AG09309 (cell line): Measurements from ENCODE around the gene CREG2.

Experiments used
- DNase-seq: peaks from one replicate; pipeline ENCODE4 v3.0.0-alpha.2; 2010; ENCODE audit warnings: low read depth
- H3K4me3 ChIP-seq: 2 replicates; pipeline ENCODE4 v1.5.1; 2011; ENCODE audit warnings: mild to moderate bottlenecking, low read depth, low read length, moderate library complexity; ENCODE audit not compliant: control insufficient read depth
- TF ChIP-seq, protein P1 (sequence below): IDR thresholded peaks from 2 replicates; pipeline ENCODE4 v1.5.1; 2011; ENCODE audit warnings: mild to moderate bottlenecking, low read depth, low read length, inconsistent platforms; ENCODE audit not compliant: insufficient read depth, control insufficient read depth; ENCODE audit errors: missing control alignments

Gene CREG2

GRCh38 chr2:101429453-101429852 is 42.1 kb upstream of the CREG2 start:
- TF ChIP-seq, protein P1, sequence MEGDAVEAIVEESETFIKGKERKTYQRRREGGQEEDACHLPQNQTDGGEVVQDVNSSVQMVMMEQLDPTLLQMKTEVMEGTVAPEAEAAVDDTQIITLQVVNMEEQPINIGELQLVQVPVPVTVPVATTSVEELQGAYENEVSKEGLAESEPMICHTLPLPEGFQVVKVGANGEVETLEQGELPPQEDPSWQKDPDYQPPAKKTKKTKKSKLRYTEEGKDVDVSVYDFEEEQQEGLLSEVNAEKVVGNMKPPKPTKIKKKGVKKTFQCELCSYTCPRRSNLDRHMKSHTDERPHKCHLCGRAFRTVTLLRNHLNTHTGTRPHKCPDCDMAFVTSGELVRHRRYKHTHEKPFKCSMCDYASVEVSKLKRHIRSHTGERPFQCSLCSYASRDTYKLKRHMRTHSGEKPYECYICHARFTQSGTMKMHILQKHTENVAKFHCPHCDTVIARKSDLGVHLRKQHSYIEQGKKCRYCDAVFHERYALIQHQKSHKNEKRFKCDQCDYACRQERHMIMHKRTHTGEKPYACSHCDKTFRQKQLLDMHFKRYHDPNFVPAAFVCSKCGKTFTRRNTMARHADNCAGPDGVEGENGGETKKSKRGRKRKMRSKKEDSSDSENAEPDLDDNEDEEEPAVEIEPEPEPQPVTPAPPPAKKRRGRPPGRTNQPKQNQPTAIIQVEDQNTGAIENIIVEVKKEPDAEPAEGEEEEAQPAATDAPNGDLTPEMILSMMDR: no peak
- no peak overlapping the region for H3K4me3 ChIP-seq
- DNase-seq: no peak

DNA sequence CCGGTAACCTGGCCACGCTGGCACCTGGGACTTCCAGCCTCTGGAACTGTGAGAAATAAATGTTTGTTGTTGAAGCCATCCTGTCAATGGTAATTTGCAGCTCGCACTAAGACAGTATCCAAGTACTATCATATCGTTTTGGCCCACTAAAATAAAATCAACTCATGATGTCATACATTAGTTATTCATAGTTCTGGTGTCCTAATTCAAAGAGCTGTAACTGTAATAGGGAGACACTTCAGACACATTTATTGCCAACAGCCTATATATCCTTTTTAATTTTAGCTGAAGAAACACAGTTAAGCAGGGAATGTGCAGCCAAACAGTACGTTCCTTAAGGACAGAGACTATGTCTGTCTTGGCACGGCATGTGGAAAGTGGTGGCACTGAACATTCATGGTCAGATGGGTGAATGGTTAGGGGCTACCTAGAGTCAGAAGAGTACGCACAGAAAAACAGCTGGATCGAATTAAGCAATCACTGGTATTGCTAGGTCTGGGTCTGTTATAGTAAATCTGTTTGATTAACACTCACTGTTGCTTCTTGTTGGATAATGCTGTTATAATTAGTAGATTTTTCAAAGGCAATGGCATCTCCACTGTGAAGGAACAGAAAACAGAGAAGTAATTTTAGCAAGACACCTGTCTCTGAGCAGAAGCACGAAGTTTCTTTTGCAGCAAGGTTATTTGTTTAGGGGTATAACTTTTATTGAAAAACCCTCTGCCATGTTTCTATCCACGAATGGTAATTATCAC is 41.3 kb upstream of the CREG2 start:
- H3K4me3 ChIP-seq: no peak overlapping the region
- TF ChIP-seq, protein P1: no peak
- DNase-seq: no peak

DNA sequence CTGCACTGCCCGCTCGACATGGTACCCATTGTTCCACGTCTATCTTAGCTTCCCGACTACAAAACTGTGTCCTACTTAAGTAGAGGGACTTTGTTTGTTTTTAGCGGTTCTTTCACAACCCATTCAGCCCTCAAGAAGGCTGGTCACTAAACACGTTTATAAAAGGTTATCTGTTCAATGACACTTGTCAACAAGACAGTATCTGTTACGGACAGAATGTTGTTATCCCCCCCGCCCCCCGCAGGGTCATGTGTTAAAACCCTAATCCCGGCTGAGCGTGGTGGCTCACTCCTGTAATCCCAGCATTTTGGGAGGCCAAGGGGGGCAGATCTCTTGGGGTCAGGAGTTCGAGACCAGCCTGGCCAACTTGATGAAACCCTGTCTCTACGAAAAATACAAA is 40.4 kb upstream of the CREG2 start:
- TF ChIP-seq, protein P1: no peak
- DNase-seq: no peak
- H3K4me3 ChIP-seq: no peak overlapping the region

- TF ChIP-seq, protein P1: no peak
- no peak overlapping the region for H3K4me3 ChIP-seq
- DNase-seq: no peak
Observed at GRCh38 chr2:101427240-101427639, 39.9 kb upstream of the CREG2 start.

- DNase-seq: no peak
- H3K4me3 ChIP-seq: no peak overlapping the region
- TF ChIP-seq, protein P1: no peak
Observed at GRCh38 chr2:101426822-101427221, 39.5 kb upstream of the CREG2 start.

GRCh38 chr2:101420623-101421022 is 33.3 kb upstream of the CREG2 start:
- no peak overlapping the region for H3K4me3 ChIP-seq
- DNase-seq: no peak
- TF ChIP-seq, protein P1: no peak
